Stimulated activated CD4-positive, alpha-beta T cell treated with anti-CD3 and anti-CD28 coated beads, Interleukin-4, amount 100 ng/mL, for 4 hours (primary cell): ENCODE measurements around the gene FBXW10.
"Not testable (repeated sequence)": the region's sequence is repeated elsewhere in the genome, so short reads cannot be mapped to it uniquely, and the experiment has no call there.

ENCODE experiments used
- DNase-seq, 2 experiments: peaks; one replicate each; pipeline ENCODE4 v3.0.0-alpha.2; 2020

FBXW10 gene

DNA sequence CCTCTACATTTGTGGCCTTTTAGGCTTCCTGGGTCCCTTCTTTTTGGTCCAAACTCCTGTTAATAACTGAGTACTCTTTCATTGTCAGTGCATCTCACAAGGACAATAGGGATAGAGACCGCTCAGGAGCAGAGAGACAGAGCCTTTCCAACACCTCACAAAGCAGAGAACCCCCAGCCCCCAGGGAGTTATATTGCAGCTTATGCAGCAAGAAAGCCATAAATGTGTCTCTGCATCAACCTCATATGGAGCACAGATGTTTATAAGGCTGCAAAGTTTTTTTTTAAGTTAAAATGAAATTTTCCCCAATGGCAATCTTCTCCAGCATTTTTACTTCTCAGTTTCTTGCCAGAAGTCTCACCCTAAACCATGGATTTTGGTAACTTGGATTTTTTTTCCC lies 6.4 kb downstream of the FBXW10 start:
- DNase-seq: not testable (repeated sequence)

DNA sequence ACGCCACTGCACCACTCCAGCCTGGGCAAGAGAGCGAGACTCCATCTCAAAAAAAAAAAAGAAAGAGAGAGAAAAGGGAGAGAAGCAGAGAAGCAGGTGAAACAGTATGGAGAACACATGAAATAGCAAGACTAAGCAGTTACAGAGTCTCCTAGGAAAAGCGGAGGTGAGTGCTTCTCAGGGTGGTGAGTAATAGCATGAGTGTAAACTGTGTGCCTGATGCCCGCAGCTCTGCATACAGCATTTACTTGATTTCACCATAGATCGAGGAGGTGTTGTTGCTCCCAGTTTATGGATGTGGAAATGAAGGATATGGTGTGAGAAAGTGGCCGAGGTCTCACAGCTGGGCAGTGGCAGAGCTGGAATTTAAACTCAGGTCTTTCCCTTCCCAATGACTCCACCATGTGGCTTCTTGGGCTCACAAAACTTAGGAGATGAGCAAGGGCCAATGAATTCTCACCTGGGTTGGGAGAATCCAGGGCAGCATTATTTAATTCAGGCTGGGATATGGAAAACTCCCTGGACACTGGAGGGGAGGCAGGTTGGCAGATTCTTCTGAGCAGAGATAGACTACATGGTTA lies 10.1 kb downstream of the FBXW10 start:
- DNase-seq: not testable (repeated sequence)

DNA sequence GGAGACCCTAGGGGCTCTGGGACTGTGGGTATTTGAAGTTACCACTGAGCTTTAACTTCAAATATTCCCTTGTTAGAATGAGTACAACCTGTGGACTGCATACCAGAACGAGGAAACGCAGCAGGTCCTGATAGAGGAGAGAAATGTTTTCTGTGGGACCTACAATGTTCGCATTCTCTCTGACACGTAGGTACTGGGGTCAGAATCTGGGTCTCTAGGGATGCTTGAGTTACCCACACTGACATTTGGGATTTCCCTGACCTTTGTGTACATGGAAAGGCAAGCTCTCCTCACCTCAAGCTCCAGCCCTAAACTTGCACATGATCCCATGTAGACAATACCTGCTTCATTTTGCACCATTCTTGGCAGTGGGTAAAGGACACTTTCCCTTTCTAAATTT lies 12.1 kb downstream of the FBXW10 start:
- DNase-seq: not testable (repeated sequence)

GRCh38 chr17:18757368-18758044 lies 13.7 kb downstream of the FBXW10 start:
- not testable (repeated sequence) for DNase-seq

DNA sequence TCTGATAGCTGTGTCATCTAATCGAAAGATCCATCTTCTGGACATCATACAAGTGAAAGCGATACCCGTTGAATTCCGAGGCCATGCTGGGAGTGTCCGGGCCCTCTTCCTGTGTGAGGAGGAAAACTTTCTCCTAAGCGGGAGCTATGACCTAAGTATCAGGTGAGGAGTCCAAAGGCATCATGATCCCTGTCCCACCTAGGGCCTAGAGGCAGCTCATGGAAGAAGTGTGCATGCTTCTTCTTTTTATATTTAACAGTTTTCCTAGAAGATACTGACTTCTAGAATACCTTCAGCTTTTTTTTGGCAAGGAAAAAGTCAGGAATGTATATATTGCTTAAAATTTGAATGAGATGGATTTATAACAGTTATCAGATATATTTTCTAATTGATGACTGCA lies 14.5 kb downstream of the FBXW10 start:
- DNase-seq: not testable (repeated sequence)

- DNase-seq: not testable (repeated sequence)
Observed at GRCh38 chr17:18760221-18760620, 16.4 kb downstream of the FBXW10 start.

DNA sequence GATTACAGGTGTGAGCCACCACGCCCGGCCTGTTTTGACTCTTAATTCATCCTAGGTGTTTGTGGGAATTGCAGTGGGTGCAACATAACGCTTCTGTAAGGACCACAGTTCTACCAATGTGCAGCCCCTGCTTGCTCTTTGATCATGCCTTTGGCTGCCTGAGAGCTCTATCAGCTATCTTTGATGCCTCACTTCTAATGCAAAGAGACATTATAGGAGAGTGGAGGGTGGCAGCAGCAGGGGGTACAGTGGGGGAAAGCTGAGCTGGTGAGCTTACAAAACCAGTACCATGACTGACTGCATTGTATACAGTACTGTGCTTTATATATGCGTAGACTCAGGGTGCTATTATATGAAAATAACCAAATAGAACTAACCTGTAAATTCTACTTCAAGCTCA lies 26.7 kb downstream of the FBXW10 start:
- DNase-seq: not testable (repeated sequence)

- DNase-seq: not testable (repeated sequence)
Observed at GRCh38 chr17:18771066-18771465, 27.2 kb downstream of the FBXW10 start.

DNA sequence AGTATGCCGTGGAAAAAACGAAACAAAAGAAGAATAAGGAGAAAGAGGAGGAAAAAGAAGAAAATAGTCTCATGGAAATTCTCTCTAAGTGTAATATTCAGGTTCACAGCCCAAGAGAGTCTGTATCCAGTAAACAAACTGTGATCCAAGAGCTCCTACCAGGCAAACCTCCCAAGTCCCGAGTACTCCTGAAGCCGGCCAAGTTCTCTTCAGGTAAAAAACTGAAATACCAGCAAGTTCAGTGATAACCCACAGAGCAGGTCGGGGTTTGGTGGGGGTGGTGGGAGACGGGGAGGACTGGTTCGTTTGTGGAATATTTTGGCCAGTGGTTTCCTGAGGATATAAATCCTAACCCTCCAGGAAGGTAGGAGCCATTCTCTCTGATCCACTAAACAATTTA lies 28.6 kb downstream of the FBXW10 start:
- DNase-seq: no peak

DNA sequence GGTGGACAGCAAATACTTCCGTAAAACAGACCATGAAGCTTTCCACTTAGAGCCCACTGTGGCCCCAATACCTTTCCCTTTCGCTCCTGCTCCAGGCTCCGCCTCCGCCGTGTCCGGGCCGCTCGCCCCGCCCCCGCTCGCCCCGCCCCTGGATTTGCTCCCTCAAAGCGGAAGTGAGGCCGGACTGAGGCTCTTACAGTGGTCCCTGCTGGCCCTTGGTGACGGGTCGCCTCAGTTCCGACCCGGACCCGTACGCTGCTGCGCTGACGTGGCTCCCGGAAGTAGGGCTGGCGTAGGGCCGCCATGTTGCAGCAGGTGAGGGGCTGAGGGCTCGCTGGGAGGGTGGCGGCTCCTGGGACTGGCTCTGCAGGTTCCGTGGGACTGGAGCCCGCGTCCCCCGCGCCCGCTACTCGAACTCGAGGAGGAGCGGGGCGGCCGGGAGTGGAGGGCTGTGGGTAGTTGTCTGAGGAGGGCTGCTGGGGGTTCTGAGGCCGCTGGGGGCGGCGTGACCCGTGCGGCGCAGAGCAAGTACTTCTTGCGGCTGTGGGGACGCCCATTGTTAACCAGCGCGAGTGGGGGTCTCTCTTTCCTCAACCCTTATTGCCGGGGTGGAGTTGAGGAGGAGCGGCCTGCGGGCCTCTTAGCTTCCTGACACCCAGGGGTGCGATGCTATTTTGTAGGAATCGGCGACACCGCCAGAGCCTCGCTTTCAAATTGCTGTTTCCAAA lies 37.3 kb downstream of the FBXW10 start, which contains the start of gene TVP23B:
TSS of gene TVP23B (plus strand) at position 193 of the 728 bp plus-strand sequence. CDS start at position 304, 111 bp downstream.
- DNase-seq: peak; percentile 95 to 97

DNA sequence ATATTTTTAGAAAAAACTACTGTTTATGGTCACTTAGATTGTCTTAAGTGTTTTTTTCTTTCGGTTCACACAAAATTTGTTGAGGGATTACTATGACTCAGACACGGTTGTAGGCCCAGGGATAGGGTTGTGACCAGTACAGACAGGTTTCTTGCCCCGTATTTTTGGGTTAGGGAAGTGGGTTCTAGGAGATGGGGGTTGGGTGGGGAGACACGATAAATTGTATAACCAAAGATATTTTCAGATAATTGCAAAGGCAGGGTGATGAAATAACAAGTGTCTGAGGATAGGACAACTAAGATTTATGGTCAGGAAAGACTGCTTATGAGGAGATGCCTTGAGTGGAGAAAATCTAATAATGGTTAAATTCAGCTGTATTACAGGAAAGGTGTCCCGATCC lies 38.0 kb downstream of the FBXW10 start:
- DNase-seq: not testable (repeated sequence)

GRCh38 chr17:18785933-18786332 lies 42.1 kb downstream of the FBXW10 start:
- not testable (repeated sequence) for DNase-seq

GRCh38 chr17:18786890-18787289 lies 43.0 kb downstream of the FBXW10 start:
- DNase-seq: not testable (repeated sequence)

- DNase-seq: not testable (repeated sequence)
Observed at GRCh38 chr17:18791402-18791801, 47.5 kb downstream of the FBXW10 start.

DNA sequence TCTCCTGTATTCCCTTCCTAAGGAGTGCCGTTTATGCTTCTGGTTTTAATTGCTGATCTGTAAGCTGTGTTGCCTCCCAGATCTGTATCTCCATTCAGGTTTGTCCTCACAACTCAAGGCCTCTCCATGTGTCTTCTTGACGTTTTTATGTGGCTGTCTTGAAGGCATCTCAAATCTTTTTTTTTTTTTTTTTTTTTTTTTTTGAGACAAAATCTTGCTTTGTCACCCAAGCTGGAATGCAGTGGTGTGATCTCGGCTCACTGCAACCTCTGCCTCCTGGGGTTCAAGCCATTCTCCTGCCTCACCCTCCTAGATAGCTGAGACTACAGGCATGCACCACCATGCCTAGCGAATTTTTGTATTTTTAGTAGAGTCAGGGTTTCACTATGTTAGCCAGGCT lies 51.0 kb downstream of the FBXW10 start:
- DNase-seq: not testable (repeated sequence)

- DNase-seq: not testable (repeated sequence)
Observed at GRCh38 chr17:18796887-18797286, 53.0 kb downstream of the FBXW10 start.

DNA sequence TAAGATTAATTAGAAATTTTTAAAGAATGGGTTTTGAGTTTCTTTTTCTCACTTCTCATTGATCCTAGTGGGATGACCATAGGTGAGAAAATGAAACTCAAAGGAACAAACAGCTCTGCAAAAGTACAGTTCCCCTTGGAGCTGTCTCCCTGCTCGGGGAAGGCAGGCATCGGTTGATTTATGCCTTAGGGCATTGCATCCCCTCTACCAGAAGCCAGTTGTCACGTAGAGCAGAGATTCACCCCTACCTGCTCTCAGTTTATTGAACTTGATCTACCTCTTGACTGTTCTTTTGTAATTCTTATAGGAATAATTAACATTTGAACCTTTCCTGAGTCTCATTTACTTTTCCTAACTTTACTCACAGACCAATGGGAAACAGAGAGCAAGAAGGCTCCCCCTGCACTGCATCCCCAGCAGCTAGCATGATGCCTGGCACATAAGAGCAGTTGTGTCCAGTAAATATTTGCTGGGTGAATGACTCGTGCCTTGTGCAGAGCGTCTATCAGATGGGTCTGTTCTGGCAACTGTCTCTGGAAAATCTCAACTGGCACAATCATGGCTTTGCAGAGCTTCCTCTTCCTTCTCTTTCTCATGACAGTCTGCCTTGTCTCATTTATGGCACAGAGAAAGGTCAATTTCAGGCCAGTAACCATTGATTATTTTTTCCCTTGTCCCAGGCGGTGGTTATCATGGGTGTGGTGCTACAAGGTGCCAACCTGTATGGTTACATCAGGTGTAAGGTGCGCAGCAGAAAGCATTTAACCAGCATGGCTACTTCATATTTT lies 59.8 kb downstream of the FBXW10 start:
- not testable (repeated sequence) for DNase-seq

GRCh38 chr17:18815924-18816323 lies 72.1 kb downstream of the FBXW10 start:
- DNase-seq: not testable (repeated sequence)

- peak in 1 of 2 experiments; percentile 25 for DNase-seq
Observed at GRCh38 chr17:18816489-18817371, 72.9 kb downstream of the FBXW10 start.

DNA sequence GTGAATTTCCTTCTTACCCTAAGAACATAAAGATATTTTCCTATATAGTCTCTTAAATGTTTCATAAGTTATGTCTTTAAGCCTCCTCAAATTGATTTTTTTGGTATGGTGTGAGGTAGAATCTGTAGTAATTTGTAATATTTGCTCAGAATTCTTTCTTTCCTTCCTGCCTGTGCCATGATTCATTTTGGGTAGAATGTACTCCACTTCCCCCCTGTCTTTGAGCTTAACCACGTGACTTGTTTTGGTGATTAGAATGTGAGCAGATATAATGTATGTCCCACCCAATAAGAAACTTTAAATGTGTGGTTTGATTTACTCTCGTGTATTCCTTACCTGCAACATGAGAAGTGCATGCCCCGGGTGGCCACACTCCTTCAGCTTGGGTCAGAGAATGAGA lies 77.6 kb downstream of the FBXW10 start:
- not testable (repeated sequence) for DNase-seq

DNA sequence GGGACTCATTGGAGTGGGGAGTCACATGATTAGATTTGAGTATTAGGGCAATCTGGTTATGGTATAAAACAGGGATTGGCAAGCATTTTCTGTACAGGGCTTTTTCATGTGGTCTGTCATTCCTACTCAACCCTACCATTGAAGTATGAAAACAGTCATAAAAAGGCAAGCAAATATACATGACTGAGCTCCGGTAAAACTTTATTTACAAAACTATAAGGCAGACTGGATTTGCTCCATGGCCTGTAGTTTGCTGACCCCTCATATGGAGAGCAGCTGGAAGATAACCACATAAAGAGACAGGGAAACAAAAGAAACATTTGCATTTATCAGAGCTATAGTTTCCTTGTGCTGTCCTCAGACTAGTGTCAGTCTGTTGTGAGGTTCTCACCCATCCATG lies 83.8 kb downstream of the FBXW10 start:
- not testable (repeated sequence) for DNase-seq
